NB4 (cell line): ENCODE measurements around the gene ADGRG6.

ENCODE experiments used
- POLR2A ChIP-seq: IDR thresholded peaks from 2 replicates; pipeline ENCODE4 v1.6.1; 2011; ENCODE audit warnings: mild to moderate bottlenecking; ENCODE audit not compliant: insufficient read length; ENCODE audit errors: extremely low read depth
- TF ChIP-seq, protein P1 (sequence below): IDR thresholded peaks from one replicate; pipeline ENCODE4 v1.5.1; 2012; ENCODE audit warnings: low read depth, low read length

- TF ChIP-seq, protein P1, sequence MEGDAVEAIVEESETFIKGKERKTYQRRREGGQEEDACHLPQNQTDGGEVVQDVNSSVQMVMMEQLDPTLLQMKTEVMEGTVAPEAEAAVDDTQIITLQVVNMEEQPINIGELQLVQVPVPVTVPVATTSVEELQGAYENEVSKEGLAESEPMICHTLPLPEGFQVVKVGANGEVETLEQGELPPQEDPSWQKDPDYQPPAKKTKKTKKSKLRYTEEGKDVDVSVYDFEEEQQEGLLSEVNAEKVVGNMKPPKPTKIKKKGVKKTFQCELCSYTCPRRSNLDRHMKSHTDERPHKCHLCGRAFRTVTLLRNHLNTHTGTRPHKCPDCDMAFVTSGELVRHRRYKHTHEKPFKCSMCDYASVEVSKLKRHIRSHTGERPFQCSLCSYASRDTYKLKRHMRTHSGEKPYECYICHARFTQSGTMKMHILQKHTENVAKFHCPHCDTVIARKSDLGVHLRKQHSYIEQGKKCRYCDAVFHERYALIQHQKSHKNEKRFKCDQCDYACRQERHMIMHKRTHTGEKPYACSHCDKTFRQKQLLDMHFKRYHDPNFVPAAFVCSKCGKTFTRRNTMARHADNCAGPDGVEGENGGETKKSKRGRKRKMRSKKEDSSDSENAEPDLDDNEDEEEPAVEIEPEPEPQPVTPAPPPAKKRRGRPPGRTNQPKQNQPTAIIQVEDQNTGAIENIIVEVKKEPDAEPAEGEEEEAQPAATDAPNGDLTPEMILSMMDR, result no peak
- TF ChIP-seq POLR2A, result no peak
Measured at GRCh38 chr6:142294679-142295078, 7.1 kb upstream of the ADGRG6 start.
